ENCODE results near the gene AMOT.

DNA sequence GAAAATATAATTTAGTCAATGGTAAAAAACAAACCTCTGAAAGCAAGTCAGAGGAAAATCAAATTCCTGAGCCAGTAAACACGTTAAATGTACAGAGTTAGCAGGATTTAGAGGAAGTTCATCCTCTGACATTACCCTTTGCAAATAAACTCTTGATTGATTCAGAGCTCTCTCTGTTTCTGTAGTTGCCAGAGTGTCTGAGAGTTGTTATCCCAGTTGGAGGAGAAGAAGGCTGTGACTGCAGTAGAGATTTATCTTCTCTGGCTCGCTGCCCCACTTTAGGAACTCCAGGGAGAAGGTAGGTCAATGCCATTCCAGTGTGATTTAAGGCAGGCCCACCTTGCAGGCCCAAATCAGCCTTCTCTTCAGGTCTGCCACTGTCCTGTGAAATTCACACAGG lies 6.2 kb upstream of the AMOT start:
- TF ChIP-seq POLR2AphosphoS5 (IDR thresholded peaks at IDR 0.05) (no peak), CTCF (IDR thresholded peaks at IDR 0.05; ENCODE audit: poor library complexity, severe bottlenecking) (no peak), TAF1 (IDR thresholded peaks at IDR 0.05; ENCODE audit: low read depth) (no peak), MXI1 (conservative IDR thresholded peaks at IDR 0.05; ENCODE audit: poor library complexity, severe bottlenecking) (no peak), RAD21 (conservative IDR thresholded peaks at IDR 0.05) (no peak), SMC3 (conservative IDR thresholded peaks at IDR 0.05; ENCODE audit: poor library complexity) (no peak), EP300 (conservative IDR thresholded peaks at IDR 0.05; ENCODE audit: poor library complexity, severe bottlenecking) (no peak), EZH2 (IDR thresholded peaks at IDR 0.05; ENCODE audit: borderline replicate concordance, insufficient read depth, low read length, poor library complexity, severe bottlenecking) (no peak)

Measured in neural cell (in vitro differentiated cells).